GM12873 (cell line): ENCODE measurements around the gene H2BK1.

Experiments used
- CTCF ChIP-seq: IDR thresholded peaks from 2 replicates; pipeline ENCODE4 v1.5.1; 2012; ENCODE audit warnings: low read depth, mild to moderate bottlenecking, moderate library complexity, low read length, control low read depth; ENCODE audit not compliant: insufficient read depth; ENCODE audit errors: missing control alignments

Gene H2BK1

DNA sequence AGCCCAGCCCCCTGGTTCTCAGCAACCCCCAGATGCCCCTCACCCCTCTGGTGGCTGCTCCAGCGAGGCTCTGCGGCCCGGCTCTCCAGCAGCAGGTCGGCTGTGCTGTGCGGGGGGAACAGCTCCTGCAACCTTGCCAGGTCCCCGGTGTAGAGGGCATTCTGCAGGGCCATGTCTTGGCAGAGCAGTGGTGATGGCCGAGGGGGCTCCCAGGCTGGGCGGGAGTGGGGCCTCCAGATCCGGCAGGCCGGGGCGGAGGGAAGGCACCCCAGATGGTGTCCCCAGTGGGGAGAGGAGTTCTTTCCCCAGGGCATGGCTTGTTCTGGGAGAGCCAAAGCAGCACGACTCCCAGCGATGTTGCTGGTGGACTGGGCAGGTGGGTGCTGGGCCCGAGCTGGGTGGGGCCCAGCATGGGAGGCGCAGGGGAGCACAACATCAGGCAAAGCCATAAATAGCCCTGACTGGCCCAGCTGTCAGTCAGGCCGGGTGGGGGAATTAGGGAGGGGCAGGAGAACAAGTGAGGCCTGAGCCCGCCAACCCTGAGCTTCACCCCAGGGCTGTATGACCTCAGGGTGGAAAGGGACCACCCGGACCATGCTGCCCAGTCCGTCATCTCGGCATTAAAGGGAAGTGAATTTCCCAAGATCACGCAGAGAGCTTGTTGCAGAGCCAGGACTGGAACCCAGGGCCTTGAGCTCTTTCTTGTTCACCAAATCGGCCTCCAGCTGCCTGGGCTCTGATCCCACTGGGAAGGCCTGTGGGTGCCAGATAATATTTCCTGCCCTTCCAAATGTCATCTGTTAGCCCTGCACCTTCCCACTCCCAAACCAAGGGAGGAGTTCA lies 22.7 kb downstream of the H2BK1 start:
- no peak for TF ChIP-seq CTCF

- TF ChIP-seq CTCF: no peak
Observed at GRCh38 chr7:151186640-151187408, 23.5 kb downstream of the H2BK1 start, which contains the start of gene ASB10. Gene ASB10 (minus strand): TSS chr7:151187250. CDS start chr7:151187130, 120 bp downstream.

DNA sequence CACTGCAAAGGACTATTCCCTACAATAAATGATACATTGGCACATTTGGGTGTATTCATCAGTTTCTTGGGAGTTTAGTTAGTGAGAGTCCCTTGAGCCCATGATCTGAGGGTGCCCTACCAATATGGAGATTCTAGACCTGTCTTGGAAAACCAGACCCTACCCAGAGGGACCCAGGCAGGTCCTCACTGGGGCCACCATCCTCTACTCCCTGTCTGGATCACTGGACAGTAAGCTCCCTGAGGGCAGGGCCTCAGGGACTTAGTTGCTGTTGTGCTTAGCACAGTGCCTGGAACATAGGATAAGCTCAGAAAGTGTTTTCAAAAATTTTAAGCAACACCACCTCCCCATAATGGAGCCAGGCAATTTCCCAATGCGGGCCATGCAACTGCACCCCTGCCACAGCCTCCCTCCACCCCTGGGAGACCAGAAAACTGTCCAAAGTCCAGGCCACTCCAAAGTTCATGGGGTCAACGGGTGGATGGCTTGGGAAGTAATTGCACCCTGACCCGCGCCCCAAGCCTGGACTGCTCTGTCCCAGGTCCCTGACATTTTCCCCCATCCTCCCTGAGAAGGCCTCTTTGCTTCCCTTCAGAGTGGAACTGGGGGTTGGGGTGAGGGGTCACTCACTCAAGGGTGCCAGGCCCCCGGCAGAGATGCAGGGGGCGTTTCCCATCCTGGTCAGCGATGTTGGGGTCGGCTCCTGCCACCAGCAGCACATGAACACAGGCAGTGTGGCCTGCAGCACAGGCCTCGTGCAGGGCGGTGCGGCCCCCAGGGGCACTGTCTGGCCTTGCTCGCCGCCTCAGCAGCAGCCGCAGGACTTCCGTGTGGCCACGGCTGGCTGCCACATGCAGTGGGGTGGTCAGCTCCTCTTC lies 24.3 kb downstream of the H2BK1 start:
- no peak for TF ChIP-seq CTCF

DNA sequence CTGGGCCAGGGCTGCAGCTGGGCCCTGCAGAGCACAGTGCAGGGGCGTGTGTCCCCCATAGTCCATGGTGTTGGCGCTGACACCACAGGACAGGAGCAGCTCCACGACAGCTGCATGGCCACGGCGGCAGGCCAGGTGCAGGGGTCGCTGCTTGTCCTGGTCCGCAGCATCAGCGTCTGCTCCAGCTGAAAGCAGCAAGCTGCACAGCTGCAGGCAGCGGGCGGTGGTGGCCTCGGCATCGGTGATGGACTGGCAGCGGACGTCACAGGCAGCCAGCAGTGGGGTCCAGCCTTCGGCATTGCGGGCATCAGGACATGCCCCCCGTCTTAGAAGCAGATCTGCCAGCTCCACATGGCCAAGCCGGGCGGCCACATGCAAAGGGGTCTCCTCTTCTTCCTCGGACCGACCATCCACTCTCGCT lies 29.3 kb downstream of the H2BK1 start:
- TF ChIP-seq CTCF: no peak

GRCh38 chr7:151179946-151180345 lies 30.3 kb downstream of the H2BK1 start:
- no peak for TF ChIP-seq CTCF

- TF ChIP-seq CTCF: no peak
Observed at GRCh38 chr7:151179287-151179860, 30.9 kb downstream of the H2BK1 start.
